GM11168 (cell line): ENCODE measurements around the gene SLCO2B1.

ENCODE experiments used
- in situ Hi-C: fragments of 300-500 bp; cut with MboI; formaldehyde crosslinking; loops from one replicate; pipeline ENCODE4 v1.12.0; 2022; ENCODE audit warnings: low sequenced_read_pairs; ENCODE audit not compliant: unreplicated experiment

SLCO2B1 gene

GRCh38 chr11:75189911-75190310 lies 39.0 kb downstream of the SLCO2B1 start:
- in situ Hi-C loops: no loop called here

GRCh38 chr11:75190652-75191329 lies 39.9 kb downstream of the SLCO2B1 start:
- in situ Hi-C loops: no loop called here

- in situ Hi-C loops: no loop called here
Observed at GRCh38 chr11:75191330-75191717, 40.4 kb downstream of the SLCO2B1 start.

- in situ Hi-C loops: no loop called here
Observed at GRCh38 chr11:75193271-75193670, 42.4 kb downstream of the SLCO2B1 start.

- in situ Hi-C loops: no loop called here
Observed at GRCh38 chr11:75193711-75194110, 42.8 kb downstream of the SLCO2B1 start.

GRCh38 chr11:75194147-75194546 lies 43.2 kb downstream of the SLCO2B1 start:
- in situ Hi-C loops: no loop called here

- in situ Hi-C loops: no loop called here
Observed at GRCh38 chr11:75195167-75195962, 44.5 kb downstream of the SLCO2B1 start.

- in situ Hi-C loops: no loop called here
Observed at GRCh38 chr11:75196426-75196825, 45.5 kb downstream of the SLCO2B1 start.

- in situ Hi-C loops: no loop called here
Observed at GRCh38 chr11:75197512-75198277, 46.8 kb downstream of the SLCO2B1 start.

GRCh38 chr11:75198278-75198973 lies 47.5 kb downstream of the SLCO2B1 start:
- in situ Hi-C loops: no loop called here

- in situ Hi-C loops: no loop called here
Observed at GRCh38 chr11:75199412-75199955, 48.6 kb downstream of the SLCO2B1 start.

- in situ Hi-C loops: loop anchor here (10.0 kb wide), 1 partner anchor 55 kb away; no protein-coding TSS in a partner anchor
Observed at GRCh38 chr11:75200051-75200450, 49.1 kb downstream of the SLCO2B1 start.

- in situ Hi-C loops: loop anchor here (10.0 kb wide), 1 partner anchor 56 kb away; no protein-coding TSS in a partner anchor
Observed at GRCh38 chr11:75200531-75200930, 49.6 kb downstream of the SLCO2B1 start.

GRCh38 chr11:75201771-75202170 lies 50.9 kb downstream of the SLCO2B1 start:
- in situ Hi-C loops: loop anchor here (10.0 kb wide), 1 partner anchor 57 kb away; no protein-coding TSS in a partner anchor

- in situ Hi-C loops: loop anchor here (10.0 kb wide), 1 partner anchor 57 kb away; no protein-coding TSS in a partner anchor
Observed at GRCh38 chr11:75202195-75202594, 51.3 kb downstream of the SLCO2B1 start.

- in situ Hi-C loops: loop anchor here (10.0 kb wide), 1 partner anchor 58 kb away; no protein-coding TSS in a partner anchor
Observed at GRCh38 chr11:75203138-75203537, 52.2 kb downstream of the SLCO2B1 start.

GRCh38 chr11:75203641-75204011 lies 52.7 kb downstream of the SLCO2B1 start:
- in situ Hi-C loops: loop anchor here (10.0 kb wide), 1 partner anchor 59 kb away; no protein-coding TSS in a partner anchor

- in situ Hi-C loops: loop anchor here (10.0 kb wide), 1 partner anchor 59 kb away; no protein-coding TSS in a partner anchor
Observed at GRCh38 chr11:75204012-75204674, 53.2 kb downstream of the SLCO2B1 start.
